ENCODE data around the gene ANO2. TPM values are rescaled to one million over a fixed set of nuclear protein-coding genes. Genes with fewer than 3 reads are reported as not detected.

ANO2 gene
- total RNA-seq, 2 donors from 2014 or later: 2.8 to 9.3 TPM

DNA sequence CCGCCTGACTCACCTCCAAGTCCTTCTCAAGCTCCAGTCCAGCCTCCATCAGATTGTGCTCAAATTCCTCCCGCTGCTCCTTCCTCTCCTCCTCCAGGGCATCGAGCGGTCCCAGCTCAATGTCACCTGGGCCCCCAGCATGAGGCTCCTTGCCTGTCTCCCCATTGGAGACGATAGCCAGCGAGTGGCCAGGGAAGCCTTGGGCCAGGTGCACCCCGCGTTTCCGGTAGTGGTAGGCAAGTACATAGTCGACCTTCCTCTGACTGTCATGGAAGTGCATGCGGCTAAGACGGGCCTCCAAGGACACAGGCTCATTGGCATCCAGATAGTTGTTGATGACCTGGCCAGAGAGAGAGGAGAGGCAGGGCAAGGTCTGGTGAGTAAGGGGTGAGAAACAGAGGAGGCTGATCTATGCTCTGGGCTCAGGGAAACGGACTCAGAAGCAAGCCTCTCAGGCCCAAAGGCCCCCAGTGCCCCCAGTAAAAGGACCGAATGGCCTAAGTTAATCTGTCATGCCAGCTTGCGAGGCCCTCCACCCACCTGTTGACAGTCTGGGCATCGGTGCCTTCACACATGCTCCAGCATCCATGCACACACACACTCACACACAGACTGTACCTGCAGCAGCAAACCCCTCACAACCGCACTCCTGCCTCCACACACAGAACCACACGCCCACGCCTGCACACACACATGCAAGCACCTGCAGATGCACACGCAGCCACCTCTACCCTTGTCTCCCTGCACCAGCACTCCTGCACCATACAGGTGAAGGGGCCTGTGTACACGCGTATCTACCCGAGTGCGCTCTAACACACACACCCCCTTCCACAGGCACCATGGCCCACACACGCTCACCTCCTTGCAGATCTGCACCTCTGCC is 23.8 kb downstream of the ANO2 start:
- TF ChIP-seq, protein P1, sequence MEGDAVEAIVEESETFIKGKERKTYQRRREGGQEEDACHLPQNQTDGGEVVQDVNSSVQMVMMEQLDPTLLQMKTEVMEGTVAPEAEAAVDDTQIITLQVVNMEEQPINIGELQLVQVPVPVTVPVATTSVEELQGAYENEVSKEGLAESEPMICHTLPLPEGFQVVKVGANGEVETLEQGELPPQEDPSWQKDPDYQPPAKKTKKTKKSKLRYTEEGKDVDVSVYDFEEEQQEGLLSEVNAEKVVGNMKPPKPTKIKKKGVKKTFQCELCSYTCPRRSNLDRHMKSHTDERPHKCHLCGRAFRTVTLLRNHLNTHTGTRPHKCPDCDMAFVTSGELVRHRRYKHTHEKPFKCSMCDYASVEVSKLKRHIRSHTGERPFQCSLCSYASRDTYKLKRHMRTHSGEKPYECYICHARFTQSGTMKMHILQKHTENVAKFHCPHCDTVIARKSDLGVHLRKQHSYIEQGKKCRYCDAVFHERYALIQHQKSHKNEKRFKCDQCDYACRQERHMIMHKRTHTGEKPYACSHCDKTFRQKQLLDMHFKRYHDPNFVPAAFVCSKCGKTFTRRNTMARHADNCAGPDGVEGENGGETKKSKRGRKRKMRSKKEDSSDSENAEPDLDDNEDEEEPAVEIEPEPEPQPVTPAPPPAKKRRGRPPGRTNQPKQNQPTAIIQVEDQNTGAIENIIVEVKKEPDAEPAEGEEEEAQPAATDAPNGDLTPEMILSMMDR (IDR thresholded peaks at IDR 0.05): no peak
- Histone ChIP-seq H3K4me1 (no peaks in the 10 kb centered on the region), H3K27me3 (no peaks in the 10 kb centered on the region), H3K36me3 (no peaks in the 10 kb centered on the region), H3K9me3 (no peaks in the 10 kb centered on the region), H3K4me3 (no peak overlapping the region), H3K27ac (no peak overlapping the region)
- DNase-seq (ENCODE audit: low spot score): peak; percentile 32

DNA sequence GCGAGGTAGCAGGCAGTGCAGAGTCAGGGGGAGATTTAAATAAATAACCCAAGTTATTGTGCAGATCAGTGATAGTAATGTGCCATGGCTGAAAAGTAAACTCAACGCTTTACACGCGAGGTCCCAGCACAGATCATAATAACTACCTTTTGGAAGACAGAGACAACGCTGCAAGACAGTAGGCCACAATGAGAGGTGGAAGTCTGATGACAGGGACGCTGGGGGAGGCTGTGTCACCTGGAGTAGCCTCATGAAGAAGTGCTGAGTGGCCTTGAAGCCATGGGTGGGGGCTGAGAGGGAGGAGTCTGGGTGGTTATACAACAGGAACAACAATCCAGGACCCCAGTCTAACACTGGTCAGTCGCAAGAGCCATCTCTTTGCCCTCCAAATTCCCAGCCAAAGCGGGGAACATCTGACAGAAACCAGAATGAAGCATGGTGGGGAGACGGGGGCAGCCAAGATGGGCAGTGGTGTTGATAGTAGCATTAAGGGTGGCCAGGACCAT is 28.2 kb downstream of the ANO2 start:
- Histone ChIP-seq H3K27me3 (no peaks in the 10 kb centered on the region), H3K36me3 (no peaks in the 10 kb centered on the region), H3K4me1 (no peaks in the 10 kb centered on the region), H3K9me3 (no peaks in the 10 kb centered on the region), H3K27ac (no peak overlapping the region), H3K4me3 (no peak overlapping the region)
- no peak for DNase-seq (ENCODE audit: low spot score)
- TF ChIP-seq, protein P1 (IDR thresholded peaks at IDR 0.05): no peak

DNA sequence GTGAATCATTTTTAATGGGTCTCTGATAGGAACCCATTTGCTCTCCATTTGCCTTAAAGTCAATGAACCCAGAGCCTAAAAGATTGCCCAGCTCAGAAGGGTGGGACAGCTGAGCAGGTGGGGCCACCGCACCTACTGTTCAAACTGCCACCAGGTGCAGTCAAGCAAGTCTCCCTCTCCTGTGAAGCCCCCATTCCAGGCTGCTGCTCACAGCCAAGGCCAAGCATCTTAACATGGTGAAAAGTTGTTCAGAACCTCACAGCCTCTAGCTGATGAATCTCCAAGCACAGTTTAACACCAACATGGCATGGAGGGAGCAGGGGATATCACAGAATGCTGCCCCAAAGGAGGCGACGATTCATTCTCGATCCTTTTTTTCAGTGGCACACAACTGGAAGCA is 29.5 kb downstream of the ANO2 start:
- no peak overlapping the region for H3K4me3 ChIP-seq
- H3K4me1 ChIP-seq: no peaks in the 10 kb centered on the region
- H3K9me3 ChIP-seq: no peaks in the 10 kb centered on the region
- no peaks in the 10 kb centered on the region for H3K27me3 ChIP-seq
- TF ChIP-seq, protein P1 (IDR thresholded peaks at IDR 0.05): no peak
- no peak overlapping the region for H3K27ac ChIP-seq
- no peaks in the 10 kb centered on the region for H3K36me3 ChIP-seq
- no peak for DNase-seq (ENCODE audit: low spot score)

- H3K4me1 ChIP-seq: no peaks in the 10 kb centered on the region
- no peaks in the 10 kb centered on the region for H3K27me3 ChIP-seq
- no peaks in the 10 kb centered on the region for H3K36me3 ChIP-seq
- H3K9me3 ChIP-seq: no peaks in the 10 kb centered on the region
- H3K27ac ChIP-seq: no peak overlapping the region
- no peak overlapping the region for H3K4me3 ChIP-seq
- TF ChIP-seq, protein P1 (IDR thresholded peaks at IDR 0.05): no peak
- no peak for DNase-seq (ENCODE audit: low spot score)
Measured at GRCh38 chr12:5914387-5915149, 30.5 kb downstream of the ANO2 start.

- Histone ChIP-seq H3K4me1 (no peaks in the 10 kb centered on the region), H3K4me3 (no peak overlapping the region), H3K9me3 (no peaks in the 10 kb centered on the region), H3K27me3 (no peaks in the 10 kb centered on the region), H3K27ac (no peak overlapping the region), H3K36me3 (no peaks in the 10 kb centered on the region)
- no peak for DNase-seq (ENCODE audit: low spot score)
- TF ChIP-seq, protein P1 (IDR thresholded peaks at IDR 0.05): no peak
Measured at GRCh38 chr12:5913387-5913786, 31.7 kb downstream of the ANO2 start.

Data from right atrium auricular region (tissue), 2 donors.